DOHH2 (cell line): ENCODE data around the gene RBM33.

ENCODE experiments used
- EZH2phosphoT487 ChIP-seq: fragments of 200-600 bp; sonication (generic); IDR thresholded peaks from 2 replicates; pipeline ENCODE4 v1.6.1; 2017; ENCODE audit warnings: borderline replicate concordance, mild to moderate bottlenecking, antibody characterized with exemption, low read length, moderate library complexity, mixed read lengths
- TF ChIP-seq, protein P1 (sequence below): fragments of 200-600 bp; sonication (generic); IDR thresholded peaks from one replicate; pipeline ENCODE4 v1.5.1; 2014; ENCODE audit warnings: antibody characterized with exemption, mild to moderate bottlenecking, low read depth, low read length; ENCODE audit not compliant: poor library complexity, severe bottlenecking

DNA sequence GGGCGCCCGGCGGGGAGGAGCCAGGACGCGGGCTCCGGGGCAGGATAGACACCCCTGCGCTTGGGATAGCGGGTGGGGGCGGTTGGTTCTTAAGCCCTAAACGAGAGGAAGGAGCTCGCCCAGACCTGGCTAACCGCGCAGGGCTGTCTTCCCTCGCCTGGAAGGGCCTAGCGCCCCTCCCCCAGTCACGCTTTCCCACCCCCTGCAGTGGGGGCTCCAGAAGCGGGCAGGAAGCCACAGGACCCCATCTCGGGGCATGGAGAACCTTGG lies 161.3 kb downstream of the RBM33 start:
- TF ChIP-seq, protein P1, sequence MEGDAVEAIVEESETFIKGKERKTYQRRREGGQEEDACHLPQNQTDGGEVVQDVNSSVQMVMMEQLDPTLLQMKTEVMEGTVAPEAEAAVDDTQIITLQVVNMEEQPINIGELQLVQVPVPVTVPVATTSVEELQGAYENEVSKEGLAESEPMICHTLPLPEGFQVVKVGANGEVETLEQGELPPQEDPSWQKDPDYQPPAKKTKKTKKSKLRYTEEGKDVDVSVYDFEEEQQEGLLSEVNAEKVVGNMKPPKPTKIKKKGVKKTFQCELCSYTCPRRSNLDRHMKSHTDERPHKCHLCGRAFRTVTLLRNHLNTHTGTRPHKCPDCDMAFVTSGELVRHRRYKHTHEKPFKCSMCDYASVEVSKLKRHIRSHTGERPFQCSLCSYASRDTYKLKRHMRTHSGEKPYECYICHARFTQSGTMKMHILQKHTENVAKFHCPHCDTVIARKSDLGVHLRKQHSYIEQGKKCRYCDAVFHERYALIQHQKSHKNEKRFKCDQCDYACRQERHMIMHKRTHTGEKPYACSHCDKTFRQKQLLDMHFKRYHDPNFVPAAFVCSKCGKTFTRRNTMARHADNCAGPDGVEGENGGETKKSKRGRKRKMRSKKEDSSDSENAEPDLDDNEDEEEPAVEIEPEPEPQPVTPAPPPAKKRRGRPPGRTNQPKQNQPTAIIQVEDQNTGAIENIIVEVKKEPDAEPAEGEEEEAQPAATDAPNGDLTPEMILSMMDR: no peak
- no peak for TF ChIP-seq EZH2phosphoT487
